Measurements from ENCODE around the gene NME9. TPM values are rescaled to one million over a fixed set of nuclear protein-coding genes. Genes with fewer than 3 reads are reported as not detected.

NME9 gene
- total RNA-seq, 1 experiment from 2014 or later = 0.40 TPM

DNA sequence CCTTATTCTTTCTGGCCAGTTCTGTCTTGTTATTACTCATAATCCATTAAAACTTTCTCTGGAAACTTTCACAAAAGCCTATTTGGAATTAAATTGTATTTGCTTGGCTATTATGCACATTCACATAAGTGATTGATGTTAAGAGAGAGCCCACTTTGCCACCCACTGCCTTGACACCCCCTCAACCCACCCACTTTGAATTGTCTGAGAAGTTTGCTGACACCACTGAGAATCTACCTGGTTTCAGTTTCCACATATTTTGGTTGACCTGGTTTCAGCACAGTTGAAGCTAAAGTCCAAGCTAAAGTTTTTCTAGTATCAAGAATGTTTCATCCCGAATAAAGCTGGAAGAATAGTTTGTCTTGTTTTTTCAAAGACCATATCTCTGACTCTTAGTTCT lies 71.7 kb downstream of the NME9 start:
- Histone ChIP-seq H3K4me2 (ENCODE audit: low read length) (no peak overlapping the region), H3K27ac (ENCODE audit: low read length) (no peak overlapping the region), H3K36me3 (ENCODE audit: low read depth, low read length) (no peaks in the 10 kb centered on the region), H3K27me3 (ENCODE audit: low read length) (no peaks in the 10 kb centered on the region), H3F3A (ENCODE audit: low read length, unreplicated experiment) (no peaks in the 10 kb centered on the region), H3K9ac (ENCODE audit: low read length) (no peak overlapping the region), H3K4me1 (ENCODE audit: insufficient read depth, low read length) (no peaks in the 10 kb centered on the region), H3K4me3 (ENCODE audit: low read length) (no peak overlapping the region), H3K9me3 (ENCODE audit: low read length) (no peaks in the 10 kb centered on the region), H3K9me2 (replicated peaks; ENCODE audit: low read length) (no peaks in the 10 kb centered on the region), H2AFZ (ENCODE audit: low read length) (no peak overlapping the region), H4K20me1 (ENCODE audit: low read length) (no peaks in the 10 kb centered on the region), H3K79me2 (ENCODE audit: low read length) (no peaks in the 10 kb centered on the region)
- intact Hi-C loops (cut with micrococcal nuclease) = no loop called here
- no TSS peak for BruUV-seq (replicated peaks)
- no peak for ATAC-seq
- CTCF ChIA-PET = no interaction called here
- DNase-seq = no peak
- POLR2A ChIA-PET (ENCODE audit: unreplicated experiment) = no interaction called here
- TF ChIP-seq, protein P1, sequence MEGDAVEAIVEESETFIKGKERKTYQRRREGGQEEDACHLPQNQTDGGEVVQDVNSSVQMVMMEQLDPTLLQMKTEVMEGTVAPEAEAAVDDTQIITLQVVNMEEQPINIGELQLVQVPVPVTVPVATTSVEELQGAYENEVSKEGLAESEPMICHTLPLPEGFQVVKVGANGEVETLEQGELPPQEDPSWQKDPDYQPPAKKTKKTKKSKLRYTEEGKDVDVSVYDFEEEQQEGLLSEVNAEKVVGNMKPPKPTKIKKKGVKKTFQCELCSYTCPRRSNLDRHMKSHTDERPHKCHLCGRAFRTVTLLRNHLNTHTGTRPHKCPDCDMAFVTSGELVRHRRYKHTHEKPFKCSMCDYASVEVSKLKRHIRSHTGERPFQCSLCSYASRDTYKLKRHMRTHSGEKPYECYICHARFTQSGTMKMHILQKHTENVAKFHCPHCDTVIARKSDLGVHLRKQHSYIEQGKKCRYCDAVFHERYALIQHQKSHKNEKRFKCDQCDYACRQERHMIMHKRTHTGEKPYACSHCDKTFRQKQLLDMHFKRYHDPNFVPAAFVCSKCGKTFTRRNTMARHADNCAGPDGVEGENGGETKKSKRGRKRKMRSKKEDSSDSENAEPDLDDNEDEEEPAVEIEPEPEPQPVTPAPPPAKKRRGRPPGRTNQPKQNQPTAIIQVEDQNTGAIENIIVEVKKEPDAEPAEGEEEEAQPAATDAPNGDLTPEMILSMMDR (conservative IDR thresholded peaks at IDR 0.05; ENCODE audit: low read depth, low read length) = no peak
- TF ChIP-seq EZH2 (IDR thresholded peaks at IDR 0.05; ENCODE audit: low read length, unreplicated experiment) (no peak), EZH2phosphoT487 (IDR thresholded peaks at IDR 0.05; ENCODE audit: borderline replicate concordance, low read length) (no peak)

DNA sequence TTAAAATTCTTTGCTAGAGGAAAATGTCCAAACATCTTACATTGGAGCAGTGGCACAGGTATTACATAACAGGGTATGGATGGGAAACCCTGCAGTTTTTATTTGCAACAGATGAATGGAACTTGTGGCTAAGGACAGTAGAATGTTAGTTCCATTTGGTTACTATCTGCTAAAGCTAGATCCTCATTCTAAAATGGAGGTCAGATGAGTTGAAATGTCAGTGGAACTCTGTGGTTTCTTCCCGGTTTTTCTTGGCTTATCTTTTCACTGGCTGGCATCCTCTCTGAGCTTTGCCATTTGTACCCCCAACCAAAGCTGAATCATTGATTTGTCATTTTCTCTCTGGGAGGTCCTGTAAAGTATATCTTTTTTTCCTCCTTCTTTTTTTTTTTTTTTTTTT lies 73.6 kb downstream of the NME9 start:
- Histone ChIP-seq H3K9me3 (ENCODE audit: low read length) (no peaks in the 10 kb centered on the region), H3F3A (ENCODE audit: low read length, unreplicated experiment) (no peaks in the 10 kb centered on the region), H2AFZ (ENCODE audit: low read length) (no peak overlapping the region), H3K9ac (ENCODE audit: low read length) (no peak overlapping the region), H3K79me2 (ENCODE audit: low read length) (no peaks in the 10 kb centered on the region), H3K9me2 (replicated peaks; ENCODE audit: low read length) (no peaks in the 10 kb centered on the region), H3K27ac (ENCODE audit: low read length) (no peak overlapping the region), H3K27me3 (ENCODE audit: low read length) (no peaks in the 10 kb centered on the region), H4K20me1 (ENCODE audit: low read length) (no peaks in the 10 kb centered on the region), H3K4me3 (ENCODE audit: low read length) (no peak overlapping the region), H3K4me2 (ENCODE audit: low read length) (no peak overlapping the region), H3K36me3 (ENCODE audit: low read depth, low read length) (no peaks in the 10 kb centered on the region), H3K4me1 (ENCODE audit: insufficient read depth, low read length) (no peaks in the 10 kb centered on the region)
- DNase-seq (no peak), ATAC-seq (no peak)
- no TSS peak for BruUV-seq (replicated peaks)
- CTCF ChIA-PET = no interaction called here
- intact Hi-C loops (cut with micrococcal nuclease) = no loop called here
- TF ChIP-seq EZH2 (IDR thresholded peaks at IDR 0.05; ENCODE audit: low read length, unreplicated experiment) (no peak), EZH2phosphoT487 (IDR thresholded peaks at IDR 0.05; ENCODE audit: borderline replicate concordance, low read length) (no peak)
- TF ChIP-seq, protein P1 (conservative IDR thresholded peaks at IDR 0.05; ENCODE audit: low read depth, low read length) = no peak
- POLR2A ChIA-PET (ENCODE audit: unreplicated experiment) = no interaction called here

DNA sequence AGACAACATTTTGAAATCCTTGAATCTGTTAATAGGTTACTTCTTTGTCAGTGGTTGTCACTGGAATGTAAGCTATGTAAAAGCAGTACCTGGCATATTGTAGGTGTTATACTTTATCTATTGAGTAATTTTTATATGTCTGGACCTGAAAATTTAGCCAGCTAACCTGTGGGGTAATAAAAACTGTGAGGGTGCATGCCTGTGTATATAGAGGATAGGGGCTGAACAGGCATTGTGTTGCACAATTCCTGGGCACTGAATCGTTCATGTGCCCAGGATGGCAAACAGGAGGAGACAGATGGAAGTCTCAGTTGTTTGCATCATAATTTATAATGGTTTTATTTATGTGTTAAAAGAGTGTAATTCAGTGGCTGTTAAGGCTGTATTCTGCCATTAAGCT lies 75.4 kb downstream of the NME9 start:
- Histone ChIP-seq H3K79me2 (ENCODE audit: low read length) (no peaks in the 10 kb centered on the region), H3K4me2 (ENCODE audit: low read length) (no peak overlapping the region), H3K27ac (ENCODE audit: low read length) (no peak overlapping the region), H3F3A (ENCODE audit: low read length, unreplicated experiment) (no peaks in the 10 kb centered on the region), H4K20me1 (ENCODE audit: low read length) (no peaks in the 10 kb centered on the region), H3K9me3 (ENCODE audit: low read length) (no peaks in the 10 kb centered on the region), H2AFZ (ENCODE audit: low read length) (no peak overlapping the region), H3K4me3 (ENCODE audit: low read length) (no peak overlapping the region), H3K9ac (ENCODE audit: low read length) (no peak overlapping the region), H3K27me3 (ENCODE audit: low read length) (no peaks in the 10 kb centered on the region), H3K4me1 (ENCODE audit: insufficient read depth, low read length) (no peaks in the 10 kb centered on the region), H3K9me2 (replicated peaks; ENCODE audit: low read length) (no peaks in the 10 kb centered on the region), H3K36me3 (ENCODE audit: low read depth, low read length) (no peaks in the 10 kb centered on the region)
- ATAC-seq = no peak
- no peak for DNase-seq
- POLR2A ChIA-PET (ENCODE audit: unreplicated experiment) = no interaction called here
- TF ChIP-seq EZH2 (IDR thresholded peaks at IDR 0.05; ENCODE audit: low read length, unreplicated experiment) (no peak), EZH2phosphoT487 (IDR thresholded peaks at IDR 0.05; ENCODE audit: borderline replicate concordance, low read length) (no peak)
- TF ChIP-seq, protein P1 (conservative IDR thresholded peaks at IDR 0.05; ENCODE audit: low read depth, low read length) = no peak
- BruUV-seq (replicated peaks) = no TSS peak
- intact Hi-C loops (cut with micrococcal nuclease) = no loop called here
- CTCF ChIA-PET = no interaction called here

All from PC-3 (cell line).